HG02759 (cell line): ENCODE results near the gene LAMP1.
"Not testable (repeated sequence)": the region's sequence is repeated elsewhere in the genome, so short reads cannot be mapped to it uniquely, and the experiment has no call there.

Experiments used
- ATAC-seq: cut with Tn5 transposase; IDR thresholded peaks from one replicate; pipeline ENCODE4 v1.9.1; 2021; ENCODE audit warnings: mild to moderate bottlenecking, moderate library complexity; ENCODE audit not compliant: unreplicated experiment

LAMP1 gene

DNA sequence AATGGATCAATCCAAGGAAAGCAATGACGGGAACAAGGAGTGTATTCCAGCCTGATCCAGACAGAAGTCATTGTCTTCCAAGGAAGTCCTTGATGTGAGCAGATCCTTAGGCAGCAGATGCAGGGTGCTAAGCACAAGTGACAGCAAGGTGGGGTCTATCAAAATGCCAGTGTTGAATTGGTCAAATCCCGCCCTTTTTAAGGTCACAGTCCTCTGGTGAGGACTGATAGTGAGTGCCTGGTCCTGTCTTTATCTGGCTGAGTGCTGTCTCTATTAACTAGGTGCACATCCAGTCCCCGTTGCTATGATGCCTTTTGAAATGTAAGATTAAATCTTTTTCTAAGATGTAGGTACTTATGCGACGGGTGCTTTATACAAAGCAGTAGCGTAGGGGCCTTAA lies 1.3 kb upstream of the LAMP1 start:
- no peak for ATAC-seq

- peak; percentile 25 for ATAC-seq
Measured at GRCh38 chr13:113297370-113298042, 467 bp downstream of the LAMP1 start.

- ATAC-seq, result no peak
Measured at GRCh38 chr13:113298043-113298945, 1.3 kb downstream of the LAMP1 start.

DNA sequence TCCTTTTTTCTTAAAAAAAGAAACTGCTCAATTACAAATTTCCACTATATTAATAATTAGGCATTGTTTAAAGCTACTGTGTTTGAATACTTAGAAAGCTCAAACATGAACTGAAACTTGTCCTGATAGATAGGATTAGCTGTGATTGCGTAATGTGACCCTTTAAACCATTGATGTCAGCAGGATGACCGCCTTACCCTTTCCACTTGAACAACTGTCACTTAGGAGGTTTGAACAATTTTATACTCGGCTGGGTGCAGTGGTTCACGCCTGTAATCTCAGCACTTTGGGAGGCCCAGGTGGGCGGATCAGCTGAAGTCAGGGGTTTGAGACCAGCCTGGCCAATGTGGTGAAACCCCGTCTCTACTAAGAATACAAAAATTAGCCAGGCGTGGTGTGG lies 2.9 kb downstream of the LAMP1 start:
- peak; percentile 23 for ATAC-seq

DNA sequence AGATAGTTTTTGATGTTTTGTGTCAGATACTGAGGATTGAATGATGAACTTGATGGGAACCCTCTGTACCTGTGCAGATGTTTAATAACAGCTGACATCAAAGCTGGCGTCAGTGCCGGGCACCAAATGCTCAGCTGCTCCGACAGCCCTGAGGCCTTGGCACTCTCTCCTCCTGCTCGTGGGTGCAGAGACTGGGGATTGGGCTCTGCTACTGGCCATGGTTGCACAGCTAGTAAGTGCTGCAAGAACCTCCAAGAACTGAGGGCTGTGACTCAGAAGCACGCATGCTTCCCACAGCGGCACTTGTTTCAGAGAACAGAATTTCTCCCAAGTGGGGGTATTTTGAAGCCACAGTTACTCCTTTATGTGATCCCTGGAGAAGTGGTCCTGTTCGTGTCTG lies 5.9 kb downstream of the LAMP1 start:
- ATAC-seq, result no peak

- no peak for ATAC-seq
Measured at GRCh38 chr13:113304121-113304520, 7.1 kb downstream of the LAMP1 start.

DNA sequence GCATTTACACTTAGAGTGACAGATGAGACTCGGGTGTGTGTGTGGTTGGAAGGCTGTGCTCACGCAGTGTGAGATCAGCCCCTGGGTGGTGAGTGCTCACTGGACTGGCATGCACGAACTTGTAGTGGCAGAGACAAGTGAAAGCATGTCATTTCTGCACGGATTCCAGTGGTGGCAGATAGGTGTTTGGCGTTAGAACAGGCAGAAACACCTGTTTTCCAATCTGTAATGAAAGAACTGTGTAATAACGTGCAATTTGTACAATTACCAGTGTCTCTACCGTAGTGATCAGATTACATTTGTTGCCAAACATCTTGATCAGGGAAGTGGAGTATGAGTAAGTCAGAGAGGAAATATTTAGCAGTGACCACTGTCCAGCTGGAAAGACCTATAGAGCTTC lies 8.2 kb downstream of the LAMP1 start:
- ATAC-seq, result no peak

DNA sequence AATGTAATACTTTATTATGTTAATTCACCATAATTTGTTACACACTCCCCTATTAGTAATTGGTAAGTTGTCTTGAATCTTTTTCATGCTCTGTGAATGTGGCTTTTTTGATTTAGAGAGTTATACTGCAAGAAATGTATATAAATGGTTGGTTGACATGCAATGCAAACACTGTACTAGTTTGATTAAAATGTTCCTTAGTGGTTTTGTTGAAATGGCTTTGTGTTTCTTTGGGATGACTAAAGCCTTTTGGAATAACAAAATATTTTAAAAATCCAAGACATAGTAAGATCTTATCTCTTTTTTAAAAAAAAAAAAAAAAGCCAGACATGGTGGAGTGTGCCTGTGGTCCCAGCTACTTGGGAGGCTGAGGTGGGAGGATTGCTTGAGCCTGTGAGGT lies 10.5 kb downstream of the LAMP1 start:
- ATAC-seq, result no peak

- no peak for ATAC-seq
Measured at GRCh38 chr13:113309473-113309872, 12.4 kb downstream of the LAMP1 start.

- ATAC-seq, result not testable (repeated sequence)
Measured at GRCh38 chr13:113314112-113314511, 17.1 kb downstream of the LAMP1 start.

DNA sequence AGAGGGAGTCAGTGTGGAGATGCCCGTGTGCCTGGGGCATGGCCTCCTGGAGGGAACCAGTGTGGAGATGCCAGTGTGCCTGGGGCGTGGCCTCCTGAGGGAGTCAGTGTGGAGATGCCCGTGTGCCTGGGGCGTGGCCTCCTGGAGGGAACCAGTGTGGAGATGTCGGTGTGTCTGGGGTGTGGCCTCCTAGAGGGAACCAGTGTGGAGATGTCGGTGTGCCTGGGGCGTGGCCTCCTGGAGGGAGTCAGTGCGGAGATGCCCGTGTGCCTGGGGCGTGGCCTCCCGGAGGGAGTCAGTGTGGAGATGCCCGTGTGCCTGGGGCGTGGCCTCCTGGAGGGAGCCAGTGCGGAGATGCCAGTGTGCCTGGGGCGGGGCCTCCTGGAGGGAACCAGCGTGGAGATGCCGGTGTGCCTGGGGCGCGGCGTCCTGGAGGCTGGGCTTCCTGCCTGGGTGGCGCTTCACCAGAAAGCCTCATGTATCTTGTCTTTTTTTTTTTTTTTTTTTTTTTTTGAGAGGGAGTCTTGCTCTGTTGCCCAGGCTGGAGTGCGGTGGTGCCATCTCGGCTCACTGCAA lies 17.9 kb downstream of the LAMP1 start:
- not testable (repeated sequence) for ATAC-seq

DNA sequence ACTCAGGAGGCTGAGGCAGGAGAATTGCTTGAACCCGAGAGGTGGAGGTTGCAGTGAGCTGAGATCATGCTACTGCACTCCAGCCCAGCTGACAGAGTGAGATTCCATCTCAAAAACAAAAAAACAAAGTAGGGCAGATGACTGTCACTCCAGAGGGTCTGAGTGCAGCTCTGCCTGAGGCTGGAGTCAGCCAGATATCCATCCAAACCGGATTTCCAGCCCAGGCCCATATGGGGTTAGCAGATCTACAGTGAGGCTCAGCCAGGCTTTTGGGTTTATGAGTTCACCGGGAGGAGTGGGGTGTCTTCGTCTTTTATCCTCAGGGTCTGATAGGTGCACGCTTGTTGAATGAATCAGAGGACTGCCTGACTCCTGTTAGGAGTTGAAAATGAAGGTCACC lies 19.0 kb downstream of the LAMP1 start:
- ATAC-seq, result no peak

GRCh38 chr13:113317031-113317430 lies 20.0 kb downstream of the LAMP1 start:
- ATAC-seq, result no peak

GRCh38 chr13:113318956-113319355 lies 21.9 kb downstream of the LAMP1 start:
- no peak for ATAC-seq

DNA sequence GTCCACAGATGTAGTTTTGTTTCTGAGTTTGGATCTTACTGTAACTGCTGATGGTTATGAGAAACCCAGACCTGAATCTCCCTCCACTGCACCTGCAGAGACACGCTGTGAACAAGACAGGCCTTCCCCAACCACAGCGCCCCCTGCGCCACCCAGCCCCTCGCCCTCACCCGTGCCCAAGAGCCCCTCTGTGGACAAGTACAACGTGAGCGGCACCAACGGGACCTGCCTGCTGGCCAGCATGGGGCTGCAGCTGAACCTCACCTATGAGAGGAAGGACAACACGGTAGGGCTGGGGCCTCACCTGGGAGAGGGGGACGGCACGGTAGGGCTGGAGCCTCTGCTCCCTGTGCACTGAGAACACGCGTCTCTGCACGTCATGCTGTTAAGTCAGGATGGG lies 22.3 kb downstream of the LAMP1 start:
- no peak for ATAC-seq

DNA sequence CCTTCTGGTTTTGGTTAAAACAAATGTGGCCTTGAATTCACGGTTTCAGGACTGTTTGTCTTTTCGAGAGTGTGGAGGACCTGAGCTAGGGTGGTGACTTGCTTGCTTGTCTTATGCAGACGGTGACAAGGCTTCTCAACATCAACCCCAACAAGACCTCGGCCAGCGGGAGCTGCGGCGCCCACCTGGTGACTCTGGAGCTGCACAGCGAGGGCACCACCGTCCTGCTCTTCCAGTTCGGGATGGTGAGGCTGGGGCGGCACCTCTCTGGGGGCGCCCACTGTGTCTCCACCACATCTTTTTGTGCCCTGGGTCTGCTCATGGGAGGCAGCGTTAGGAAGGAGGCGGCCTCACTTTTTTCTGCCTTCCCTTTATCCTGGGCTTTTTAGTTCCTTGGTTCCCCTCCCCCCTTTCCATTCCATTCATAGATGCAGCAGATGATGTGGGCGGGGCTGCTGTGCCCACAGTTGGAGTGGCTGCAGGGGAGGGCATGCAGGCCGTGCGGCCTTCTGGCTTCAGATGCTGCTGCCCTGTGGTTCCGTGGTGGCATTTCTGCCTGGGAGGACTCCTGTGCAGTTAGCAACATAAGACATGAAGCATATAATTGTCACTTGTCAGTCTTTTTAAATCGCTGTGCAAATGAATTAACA lies 23.3 kb downstream of the LAMP1 start:
- no peak for ATAC-seq

DNA sequence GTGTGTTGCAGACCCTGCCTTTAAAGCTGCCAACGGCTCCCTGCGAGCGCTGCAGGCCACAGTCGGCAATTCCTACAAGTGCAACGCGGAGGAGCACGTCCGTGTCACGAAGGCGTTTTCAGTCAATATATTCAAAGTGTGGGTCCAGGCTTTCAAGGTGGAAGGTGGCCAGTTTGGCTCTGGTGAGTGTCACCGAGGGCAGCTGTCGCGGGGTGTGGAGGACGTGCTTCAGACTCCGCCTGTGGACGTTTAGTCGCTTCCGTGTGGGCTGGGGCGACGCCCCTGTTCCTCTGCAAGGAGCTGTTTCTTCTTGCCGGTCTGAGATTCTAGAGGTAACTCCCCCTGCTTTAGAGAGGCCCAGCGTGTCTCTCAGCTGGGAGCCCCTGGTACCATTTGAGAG lies 24.5 kb downstream of the LAMP1 start:
- no peak for ATAC-seq

GRCh38 chr13:113322043-113322461 lies 25.0 kb downstream of the LAMP1 start:
- ATAC-seq, result no peak

DNA sequence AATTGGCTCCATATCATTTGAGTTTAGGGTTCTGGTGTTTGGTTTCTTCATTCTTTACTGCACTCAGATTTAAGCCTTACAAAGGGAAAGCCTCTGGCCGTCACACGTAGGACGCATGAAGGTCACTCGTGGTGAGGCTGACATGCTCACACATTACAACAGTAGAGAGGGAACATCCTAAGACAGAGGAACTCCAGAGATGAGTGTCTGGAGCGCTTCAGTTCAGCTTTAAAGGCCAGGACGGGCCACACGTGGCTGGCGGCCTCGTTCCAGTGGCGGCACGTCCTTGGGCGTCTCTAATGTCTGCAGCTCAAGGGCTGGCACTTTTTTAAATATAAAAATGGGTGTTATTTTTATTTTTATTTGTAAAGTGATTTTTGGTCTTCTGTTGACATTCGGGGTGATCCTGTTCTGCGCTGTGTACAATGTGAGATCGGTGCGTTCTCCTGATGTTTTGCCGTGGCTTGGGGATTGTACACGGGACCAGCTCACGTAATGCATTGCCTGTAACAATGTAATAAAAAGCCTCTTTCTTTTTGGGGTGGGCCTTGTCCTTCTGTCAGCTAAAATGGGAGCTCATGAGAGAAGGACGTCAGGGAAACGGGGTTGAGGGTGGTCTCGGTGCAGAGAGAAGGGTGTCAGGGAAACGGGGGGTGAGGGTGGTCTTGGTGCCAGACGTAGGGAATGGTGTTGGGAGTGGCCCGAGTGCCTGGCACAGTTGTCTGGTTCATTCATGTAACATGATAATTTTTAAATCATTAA lies 26.0 kb downstream of the LAMP1 start:
- ATAC-seq, result no peak

DNA sequence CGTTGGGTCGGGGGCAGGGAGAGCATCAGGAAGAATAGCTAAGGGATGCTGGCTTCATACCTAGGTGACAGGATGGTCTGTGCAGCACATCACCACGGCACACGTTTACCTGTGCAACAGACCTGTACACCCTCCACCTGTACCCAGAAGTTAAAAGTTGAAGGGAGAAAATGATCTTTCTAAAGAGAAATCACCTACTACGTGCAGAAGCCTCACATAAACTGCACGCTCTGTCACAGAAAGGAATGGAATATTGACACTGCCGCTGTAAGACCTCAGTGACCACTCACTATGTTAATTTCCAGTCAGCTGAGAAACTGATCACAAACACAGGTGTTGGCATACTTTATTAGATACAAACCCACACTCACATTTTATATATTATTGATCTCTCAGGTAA lies 26.8 kb downstream of the LAMP1 start:
- no peak for ATAC-seq

DNA sequence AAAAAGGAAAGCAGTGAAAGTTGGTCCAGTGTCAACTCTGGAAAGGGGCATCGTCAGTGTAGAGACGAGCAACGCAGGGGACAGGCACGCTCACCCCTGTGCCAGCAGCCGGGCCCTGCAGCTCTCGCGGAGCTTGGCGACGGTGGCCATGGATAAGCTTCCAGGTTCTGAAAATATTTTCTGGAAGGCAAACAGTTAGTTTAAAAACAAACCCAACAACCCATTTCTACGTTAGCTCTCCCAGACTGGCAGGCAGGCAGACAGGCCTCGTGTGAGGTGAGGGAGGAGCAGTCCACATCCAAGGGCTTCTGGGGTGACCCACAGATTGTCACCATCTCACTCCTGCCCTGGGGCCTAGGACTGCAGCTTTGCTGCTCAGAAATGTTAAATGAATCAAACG lies 27.4 kb downstream of the LAMP1 start:
- ATAC-seq, result no peak
